H9 (cell line): ENCODE measurements around the gene KIAA1671. TPM values are rescaled to one million over a fixed set of nuclear protein-coding genes. Genes with fewer than 3 reads are reported as not detected.
A peak's percentile ranks its signal among the peaks of the same experiment; 100 is the strongest.

Experiments
- DNase-seq: peaks from one replicate; pipeline ENCODE4 v3.0.0-alpha.2; 2017
- H2AFZ ChIP-seq: one replicate; pipeline ENCODE4 v1.6.1; 2013; ENCODE audit warnings: mild to moderate bottlenecking, low read length, control low read depth, moderate library complexity
- H2AK5ac ChIP-seq: 2 replicates; pipeline ENCODE4 v1.6.1; 2013; ENCODE audit warnings: low read length, control low read depth, mixed read lengths; ENCODE audit not compliant: insufficient read length
- H2BK120ac ChIP-seq: one replicate; pipeline ENCODE4 v1.6.1; 2013; ENCODE audit warnings: low read depth, mild to moderate bottlenecking, low read length, control low read depth, inconsistent platforms; ENCODE audit not compliant: poor library complexity, severe bottlenecking
- H2BK12ac ChIP-seq: 2 replicates; pipeline ENCODE4 v1.6.1; 2013; ENCODE audit warnings: low read length, control low read depth, mixed read lengths, low read depth; ENCODE audit not compliant: insufficient read length
- H2BK15ac ChIP-seq: 2 replicates; pipeline ENCODE4 v1.6.1; 2013; ENCODE audit warnings: low read depth, low read length, control low read depth
- H2BK20ac ChIP-seq: one replicate; pipeline ENCODE4 v1.6.1; 2013; ENCODE audit warnings: low read depth, mild to moderate bottlenecking, low read length, control low read depth, inconsistent platforms; ENCODE audit not compliant: poor library complexity, severe bottlenecking
- H2BK5ac ChIP-seq: 2 replicates; pipeline ENCODE4 v1.6.1; 2013; ENCODE audit warnings: low read length, control low read depth, mixed read lengths; ENCODE audit not compliant: insufficient read length
- H3K14ac ChIP-seq: 2 replicates; pipeline ENCODE4 v1.6.1; 2013; ENCODE audit warnings: low read length, control low read depth; ENCODE audit not compliant: insufficient read depth
- H3K18ac ChIP-seq: 2 replicates; pipeline ENCODE4 v1.6.1; 2013; ENCODE audit warnings: low read depth, mild to moderate bottlenecking, mixed read lengths, low read length, control low read depth; ENCODE audit not compliant: insufficient read length
- H3K23ac ChIP-seq: 2 replicates; pipeline ENCODE4 v1.6.1; 2013; ENCODE audit warnings: low read length, control low read depth, mixed read lengths, low read depth; ENCODE audit not compliant: insufficient read length
- H3K23me2 ChIP-seq: 2 replicates; pipeline ENCODE4 v1.6.1; 2013; ENCODE audit warnings: low read depth, mild to moderate bottlenecking, mixed read lengths, low read length, control low read depth; ENCODE audit not compliant: insufficient read length, poor library complexity, severe bottlenecking
- H3K27ac ChIP-seq: 2 replicates; pipeline ENCODE4 v1.5.1; 2013; ENCODE audit warnings: low read length, control low read depth, mixed read lengths, low read depth; ENCODE audit not compliant: insufficient read length
- H3K27me3 ChIP-seq: 2 replicates; pipeline ENCODE4 v1.6.1; 2013; ENCODE audit warnings: low read length, control low read depth, inconsistent platforms; ENCODE audit not compliant: insufficient read depth
- H3K4ac ChIP-seq: 2 replicates; pipeline ENCODE4 v1.6.1; 2013; ENCODE audit warnings: low read depth, mild to moderate bottlenecking, control low read depth, inconsistent platforms, low read length, moderate library complexity
- H3K4me1 ChIP-seq: 2 replicates; pipeline ENCODE4 v1.6.1; 2013; ENCODE audit warnings: low read length, control low read depth, inconsistent platforms; ENCODE audit not compliant: insufficient read depth
- H3K4me2 ChIP-seq: 2 replicates; pipeline ENCODE4 v1.6.1; 2013; ENCODE audit warnings: low read length, control low read depth, mixed read lengths; ENCODE audit not compliant: insufficient read length, insufficient read depth
- H3K56ac ChIP-seq: 2 replicates; pipeline ENCODE4 v1.6.1; 2013; ENCODE audit warnings: low read depth, mild to moderate bottlenecking, mixed read lengths, low read length, control low read depth; ENCODE audit not compliant: insufficient read length
- H3K79me1 ChIP-seq: 2 replicates; pipeline ENCODE4 v1.6.1; 2013; ENCODE audit warnings: low read depth, mild to moderate bottlenecking, moderate library complexity, low read length, control low read depth, inconsistent platforms; ENCODE audit not compliant: insufficient read depth, poor library complexity, severe bottlenecking
- H3K79me2 ChIP-seq: 2 replicates; pipeline ENCODE4 v1.6.1; 2013; ENCODE audit warnings: low read length, control low read depth, inconsistent platforms; ENCODE audit not compliant: insufficient read depth
- H3K9ac ChIP-seq: 2 replicates; pipeline ENCODE4 v1.6.1; 2013; ENCODE audit warnings: low read length, control low read depth, mixed read lengths; ENCODE audit not compliant: insufficient read length; ENCODE audit errors: extremely low read depth
- H3K9me3 ChIP-seq: one replicate; pipeline ENCODE4 v1.6.1; 2013; ENCODE audit warnings: low read depth, low read length, inconsistent platforms; ENCODE audit not compliant: control insufficient read depth
- H3T11ph ChIP-seq: one replicate; pipeline ENCODE4 v1.6.1; 2013; ENCODE audit warnings: mild to moderate bottlenecking, low read length, control low read depth, inconsistent platforms
- H4K20me1 ChIP-seq: one replicate; pipeline ENCODE4 v1.6.1; 2013; ENCODE audit not compliant: control insufficient read depth, insufficient read length, insufficient read depth
- H4K5ac ChIP-seq: 2 replicates; pipeline ENCODE4 v1.6.1; 2013; ENCODE audit warnings: low read depth, mild to moderate bottlenecking, mixed read lengths, low read length, control low read depth; ENCODE audit not compliant: insufficient read length
- H4K8ac ChIP-seq: replicated peaks from 2 replicates; pipeline ENCODE4 v1.6.1; 2013; ENCODE audit warnings: low read length, control low read depth, mixed read lengths, low read depth; ENCODE audit not compliant: insufficient read length
- H4K91ac ChIP-seq: 2 replicates; pipeline ENCODE4 v1.6.1; 2013; ENCODE audit warnings: low read depth, mild to moderate bottlenecking, moderate library complexity, mixed read lengths, low read length, control low read depth; ENCODE audit not compliant: insufficient read length
- H3K27ac Mint-ChIP-seq, 3 experiments: 2 replicates in 2 of 3; 3 replicates in 1 of 3; pipeline ENCODE4 v1.8.0; 2020 to 2021; ENCODE audit warnings: mixed read lengths in 3 of 3, mild to moderate bottlenecking in 1 of 3, moderate library complexity in 1 of 3
- H3K27me3 Mint-ChIP-seq: 2 replicates; pipeline ENCODE4 v1.8.0; 2021; ENCODE audit warnings: low read depth, mild to moderate bottlenecking, moderate library complexity, mixed read lengths
- H3K36me3 Mint-ChIP-seq, 3 experiments: 2 replicates in 2 of 3; 3 replicates in 1 of 3; pipeline ENCODE4 v1.8.0; 2020 to 2021; ENCODE audit warnings: low read depth in 3 of 3, mixed read lengths in 3 of 3; ENCODE audit not compliant: insufficient read depth in 1 of 3
- H3K4me1 Mint-ChIP-seq, 2 experiments: 2 replicates each; pipeline ENCODE4 v1.8.0; 2020; ENCODE audit warnings: mixed read lengths in 2 of 2
- H3K4me3 Mint-ChIP-seq, 2 experiments: 2 replicates in 1 of 2; 3 replicates in 1 of 2; pipeline ENCODE4 v1.8.0; 2020 to 2021; ENCODE audit warnings: mild to moderate bottlenecking in 2 of 2, mixed read lengths in 2 of 2, moderate library complexity in 1 of 2
- H3K9me3 Mint-ChIP-seq, 2 experiments: 2 replicates in 1 of 2; 3 replicates in 1 of 2; pipeline ENCODE4 v1.8.0; 2020; ENCODE audit warnings: mild to moderate bottlenecking in 2 of 2, mixed read lengths in 2 of 2, moderate library complexity in 1 of 2
- CTCF ChIP-seq: fragments of 200-600 bp; sonication (generic); conservative IDR thresholded peaks from 3 replicates; pipeline ENCODE4 v1.8.0; 2021; ENCODE audit warnings: antibody characterized with exemption, mild to moderate bottlenecking
- WGBS: extraction: QIAGEN DNeasy Blood & Tissue Kit; methylation state at CpG from one replicate; pipeline ENCODE4 v1.1.7; 2013; ENCODE audit warnings: missing lambda C conversion rate, low lambda C conversion rate, mixed read lengths; ENCODE audit not compliant: insufficient read length; ENCODE audit errors: extremely low coverage; 5-methylcytosine and 5-hydroxymethylcytosine counted together
- total RNA-seq: library from RNA; stranded (reverse); gene quantifications from 2 replicates; pipeline ENCODE4 v1.2.1, GENCODE V29; 2021

Gene KIAA1671
- total RNA-seq, 1 experiment from 2014 or later, result 22.6 TPM

DNA sequence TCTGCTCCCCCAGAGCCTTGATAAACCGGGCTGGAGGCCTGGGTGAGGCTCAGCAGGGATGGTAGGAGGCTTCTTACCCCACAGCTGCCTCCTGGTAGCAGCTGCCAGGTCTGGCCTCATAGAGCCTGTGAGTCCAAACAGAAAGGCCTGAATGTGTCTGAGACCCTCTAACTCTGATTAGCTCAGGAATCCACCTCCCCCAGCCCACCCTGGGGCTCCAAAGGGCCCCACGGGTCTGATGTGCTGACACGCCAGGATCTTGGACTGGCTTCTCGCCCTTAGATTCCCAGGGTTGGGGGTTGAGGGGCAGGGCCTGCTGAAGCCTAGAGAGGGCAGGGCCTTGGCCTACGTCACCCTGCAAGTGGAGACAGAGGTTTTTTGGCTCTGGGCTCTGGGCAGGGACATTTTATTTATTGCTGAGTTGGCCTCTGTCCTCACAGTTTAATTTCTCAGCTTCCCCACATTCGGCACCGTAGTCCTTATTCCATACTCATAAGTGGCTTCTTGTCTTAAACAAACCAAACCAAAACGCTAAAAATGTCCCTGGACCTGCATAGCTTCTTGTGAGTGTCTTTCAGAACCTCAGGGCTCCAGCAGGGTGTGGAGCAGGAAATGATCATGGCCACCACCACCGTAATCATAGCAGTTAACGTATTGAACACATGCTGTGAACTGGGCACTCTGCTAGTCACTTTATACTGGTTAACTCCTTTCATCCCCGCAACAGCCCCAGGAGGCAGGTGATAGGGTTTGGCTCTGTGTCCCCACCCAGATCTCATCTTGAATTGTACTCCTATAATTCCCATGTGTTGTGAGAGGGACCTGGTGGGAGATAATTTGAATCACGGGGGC is 25.1 kb downstream of the KIAA1671 start:
- Histone ChIP-seq H2BK20ac (no peak overlapping the region), H3K9ac (no peak overlapping the region)

More for the DNA sequence above, 25.1 kb downstream of the KIAA1671 start:
- Mint-ChIP-seq H3K9me3 (no peaks in the 10 kb centered on the region), H3K4me3 (no peak overlapping the region), H3K27ac (peak overlapping the region; percentile 49 to 77 (median 63)), H3K27me3 (no peaks in the 10 kb centered on the region), H3K4me1 (peaks cover 41 to 57% of the 10 kb centered on the region in 2 experiments), H3K36me3 (peaks cover 0 to 8% (median 4%) of the 10 kb centered on the region in 3 experiments; a peak in 4 of 7 replicates)
- H3K9me3 ChIP-seq, result no peaks in the 10 kb centered on the region
- no peak overlapping the region for H4K5ac ChIP-seq
- H4K8ac ChIP-seq, result no peak overlapping the region
- no peak overlapping the region for H3T11ph ChIP-seq
- no peaks in the 10 kb centered on the region for H4K20me1 ChIP-seq
- H3K23me2 ChIP-seq, result no peaks in the 10 kb centered on the region
- no peak overlapping the region for H4K91ac ChIP-seq
- DNase-seq, result no peak
- no peaks in the 10 kb centered on the region for H3K79me1 ChIP-seq
- H2BK12ac ChIP-seq, result no peak overlapping the region
- peaks cover 2% of the 10 kb centered on the region; the same call in 1 of the 2 replicates for H3K4me1 ChIP-seq
- H3K27me3 ChIP-seq, result no peaks in the 10 kb centered on the region
- no peak overlapping the region for H2AK5ac ChIP-seq
- WGBS, result no CpG with 5 or more reads among the region's 12 CpGs
- H2BK120ac ChIP-seq, result no peak overlapping the region
- no peak overlapping the region for H3K18ac ChIP-seq
- no peak overlapping the region for H2BK5ac ChIP-seq
- no peak overlapping the region for H3K56ac ChIP-seq
- no peak overlapping the region for H2AFZ ChIP-seq
- no peak overlapping the region for H2BK15ac ChIP-seq
- no peak overlapping the region for H3K4me2 ChIP-seq
- H3K14ac ChIP-seq, result no peak overlapping the region
- no peak overlapping the region for H3K23ac ChIP-seq
- no peak overlapping the region for H3K27ac ChIP-seq
- no peak for TF ChIP-seq CTCF
- H3K4ac ChIP-seq, result no peak overlapping the region
- H3K79me2 ChIP-seq, result peaks cover 2% of the 10 kb centered on the region; the same call in 1 of the 2 replicates
